Astrocyte (in vitro differentiated cells and primary cell): ENCODE measurements around the gene ATP13A1. TPM values are rescaled to one million over a fixed set of nuclear protein-coding genes. Genes with fewer than 3 reads are reported as not detected.
A peak's percentile ranks its signal among the peaks of the same experiment; 100 is the strongest.

Experiments
- DNase-seq: peaks from one replicate; pipeline ENCODE4 v3.0.0-alpha.2; 2010; ENCODE audit warnings: low read depth
- FAIRE-seq: peaks from 2 replicates; lab custom pipeline; 2011; peaks lifted over from hg19 to GRCh38; lab: Jason Lieb, UNC
- H2AFZ ChIP-seq: 2 replicates; pipeline ENCODE4 v1.6.0; 2012; ENCODE audit warnings: low read depth, low read length, inconsistent platforms
- H3K27ac ChIP-seq: 2 replicates; pipeline ENCODE4 v1.5.1; 2011; ENCODE audit warnings: low read depth, low read length, inconsistent platforms
- H3K27me3 ChIP-seq: 2 replicates; pipeline ENCODE4 v1.6.0; 2011; ENCODE audit warnings: low read length, inconsistent platforms; ENCODE audit not compliant: insufficient read depth
- H3K36me3 ChIP-seq: 2 replicates; pipeline ENCODE4 v1.5.1; 2011; ENCODE audit warnings: low read length, inconsistent platforms; ENCODE audit not compliant: insufficient read depth
- H3K4me1 ChIP-seq: 2 replicates; pipeline ENCODE4 v1.5.1; 2011; ENCODE audit warnings: low read length, inconsistent platforms; ENCODE audit not compliant: insufficient read depth
- H3K4me2 ChIP-seq: 2 replicates; pipeline ENCODE4 v1.6.0; 2012; ENCODE audit warnings: low read length, inconsistent platforms
- H3K4me3 ChIP-seq: 2 replicates; pipeline ENCODE4 v1.5.1; 2011; ENCODE audit warnings: low read depth, mild to moderate bottlenecking, low read length, inconsistent platforms; ENCODE audit not compliant: insufficient read depth
- H3K79me2 ChIP-seq: 2 replicates; pipeline ENCODE4 v1.6.0; 2012; ENCODE audit warnings: mild to moderate bottlenecking, low read length, inconsistent platforms; ENCODE audit not compliant: insufficient read depth
- H3K9ac ChIP-seq: 2 replicates; pipeline ENCODE4 v1.6.0; 2012; ENCODE audit warnings: mild to moderate bottlenecking, low read length, inconsistent platforms
- H3K9me3 ChIP-seq: 2 replicates; pipeline ENCODE4 v1.5.1; 2012; ENCODE audit warnings: low read depth, mild to moderate bottlenecking, low read length, inconsistent platforms; ENCODE audit not compliant: insufficient read depth
- H4K20me1 ChIP-seq: 2 replicates; pipeline ENCODE4 v1.6.0; 2012; ENCODE audit warnings: low read length, inconsistent platforms; ENCODE audit not compliant: insufficient read depth
- H3K27ac Mint-ChIP-seq: one replicate; pipeline ENCODE4 v1.8.0; 2021; ENCODE audit warnings: mild to moderate bottlenecking, mixed read lengths; ENCODE audit not compliant: unreplicated experiment
- H3K27me3 Mint-ChIP-seq: one replicate; pipeline ENCODE4 v1.8.0; 2021; ENCODE audit warnings: low read depth, mixed read lengths; ENCODE audit not compliant: unreplicated experiment
- H3K36me3 Mint-ChIP-seq: one replicate; pipeline ENCODE4 v1.8.0; 2021; ENCODE audit warnings: low read depth, mixed read lengths; ENCODE audit not compliant: unreplicated experiment
- H3K4me1 Mint-ChIP-seq: one replicate; pipeline ENCODE4 v1.8.0; 2021; ENCODE audit warnings: low read depth, mixed read lengths; ENCODE audit not compliant: unreplicated experiment
- H3K4me3 Mint-ChIP-seq: one replicate; pipeline ENCODE4 v1.8.0; 2021; ENCODE audit warnings: mild to moderate bottlenecking, moderate library complexity, mixed read lengths; ENCODE audit not compliant: unreplicated experiment
- H3K9me3 Mint-ChIP-seq: one replicate; pipeline ENCODE4 v1.8.0; 2021; ENCODE audit warnings: mild to moderate bottlenecking, mixed read lengths; ENCODE audit not compliant: unreplicated experiment
- EZH2 ChIP-seq: IDR thresholded peaks from 2 replicates; pipeline ENCODE4 v1.6.1; 2012; ENCODE audit warnings: mild to moderate bottlenecking, low read length, inconsistent platforms; ENCODE audit not compliant: insufficient read depth
- total RNA-seq: library from RNA; stranded (reverse); gene quantifications from 2 replicates; pipeline ENCODE4 v1.2.1, GENCODE V29; 2021
- TF ChIP-seq, protein P1 (sequence below): IDR thresholded peaks from 2 replicates; pipeline ENCODE4 v1.5.1; 2011; ENCODE audit warnings: low read depth, mild to moderate bottlenecking, inconsistent platforms, low read length, moderate library complexity; ENCODE audit not compliant: insufficient read depth

ATP13A1 gene
- total RNA-seq, 1 donor from 2014 or later = 65.2 TPM

DNA sequence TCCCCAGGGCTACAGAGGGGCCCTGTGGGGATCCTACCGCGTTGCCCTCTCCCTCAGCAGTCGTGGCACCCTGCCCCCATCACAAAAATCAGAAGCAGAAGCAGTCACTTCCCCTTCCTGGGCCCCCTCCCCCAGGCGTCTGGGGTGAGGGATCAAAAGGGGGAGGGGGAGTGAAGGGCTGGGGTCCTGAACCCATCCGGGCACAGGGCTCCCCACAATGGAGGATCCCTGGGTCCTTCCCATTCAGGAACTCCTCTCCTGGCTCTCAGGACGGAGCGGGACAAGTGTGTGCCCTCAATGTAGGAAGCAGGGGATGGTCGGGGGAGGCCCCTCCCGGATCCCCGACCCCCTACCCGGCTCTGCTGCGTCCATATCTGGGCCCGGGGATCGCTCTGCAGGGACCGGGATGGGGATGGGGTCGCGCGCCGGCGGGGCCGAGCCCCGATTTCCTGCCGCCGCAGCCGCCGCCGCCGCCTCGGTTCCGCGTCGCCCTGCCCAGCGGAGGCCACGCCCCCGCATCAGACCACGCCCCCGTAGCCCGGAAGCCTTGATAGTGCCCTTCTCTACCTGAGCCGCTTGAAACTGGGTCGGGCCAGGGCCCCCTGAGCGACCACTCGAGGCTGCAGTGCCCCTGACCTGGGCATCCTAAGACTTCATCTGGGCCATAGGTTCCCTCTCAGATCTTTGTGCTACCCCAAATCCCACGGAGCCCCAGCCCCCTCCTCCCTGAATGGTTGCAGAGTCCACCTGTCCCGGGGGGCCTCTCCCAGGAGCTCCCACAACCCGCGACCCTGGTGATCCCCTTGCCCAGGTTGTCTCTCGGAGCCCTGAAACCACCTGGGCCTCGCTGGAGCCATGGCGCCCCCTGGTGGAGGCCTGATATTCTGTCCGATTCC lies 20.1 kb downstream of the ATP13A1 start, which contains the start of gene GMIP:
TSS of gene GMIP (minus strand) at position 500 of the 896 bp plus-strand sequence. CDS start at position 372, 128 bp downstream.
- Histone ChIP-seq H3K27ac (peak within 1 kb of the TSS; percentile 22), H3K4me1 (peaks cover 10% of the 10 kb centered on the region), H2AFZ (peak within 1 kb of the TSS; percentile 90), H3K27me3 (no peaks in the 10 kb centered on the region), H3K9ac (peak within 1 kb of the TSS; percentile 90), H3K36me3 (peaks cover 6% of the 10 kb centered on the region), H3K4me2 (peak within 1 kb of the TSS; percentile 99), H4K20me1 (peaks cover 5% of the 10 kb centered on the region), H3K79me2 (peaks cover 11% of the 10 kb centered on the region), H3K9me3 (no peaks in the 10 kb centered on the region), H3K4me3 (peak within 1 kb of the TSS; percentile 94)
- H3K4me3 Mint-ChIP-seq = peak within 1 kb of the TSS; percentile 95
- no peak for FAIRE-seq
- peak within 1 kb of the TSS; percentile 92 for H3K27ac Mint-ChIP-seq
- peaks cover 9% of the 10 kb centered on the region for H3K36me3 Mint-ChIP-seq
- peaks cover 4% of the 10 kb centered on the region for H3K4me1 Mint-ChIP-seq
- no peaks in the 10 kb centered on the region for H3K9me3 Mint-ChIP-seq
- TF ChIP-seq EZH2 = no peak
- TF ChIP-seq, protein P1, sequence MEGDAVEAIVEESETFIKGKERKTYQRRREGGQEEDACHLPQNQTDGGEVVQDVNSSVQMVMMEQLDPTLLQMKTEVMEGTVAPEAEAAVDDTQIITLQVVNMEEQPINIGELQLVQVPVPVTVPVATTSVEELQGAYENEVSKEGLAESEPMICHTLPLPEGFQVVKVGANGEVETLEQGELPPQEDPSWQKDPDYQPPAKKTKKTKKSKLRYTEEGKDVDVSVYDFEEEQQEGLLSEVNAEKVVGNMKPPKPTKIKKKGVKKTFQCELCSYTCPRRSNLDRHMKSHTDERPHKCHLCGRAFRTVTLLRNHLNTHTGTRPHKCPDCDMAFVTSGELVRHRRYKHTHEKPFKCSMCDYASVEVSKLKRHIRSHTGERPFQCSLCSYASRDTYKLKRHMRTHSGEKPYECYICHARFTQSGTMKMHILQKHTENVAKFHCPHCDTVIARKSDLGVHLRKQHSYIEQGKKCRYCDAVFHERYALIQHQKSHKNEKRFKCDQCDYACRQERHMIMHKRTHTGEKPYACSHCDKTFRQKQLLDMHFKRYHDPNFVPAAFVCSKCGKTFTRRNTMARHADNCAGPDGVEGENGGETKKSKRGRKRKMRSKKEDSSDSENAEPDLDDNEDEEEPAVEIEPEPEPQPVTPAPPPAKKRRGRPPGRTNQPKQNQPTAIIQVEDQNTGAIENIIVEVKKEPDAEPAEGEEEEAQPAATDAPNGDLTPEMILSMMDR = peak; percentile 68
- no peak for DNase-seq
- H3K27me3 Mint-ChIP-seq = no peaks in the 10 kb centered on the region

DNA sequence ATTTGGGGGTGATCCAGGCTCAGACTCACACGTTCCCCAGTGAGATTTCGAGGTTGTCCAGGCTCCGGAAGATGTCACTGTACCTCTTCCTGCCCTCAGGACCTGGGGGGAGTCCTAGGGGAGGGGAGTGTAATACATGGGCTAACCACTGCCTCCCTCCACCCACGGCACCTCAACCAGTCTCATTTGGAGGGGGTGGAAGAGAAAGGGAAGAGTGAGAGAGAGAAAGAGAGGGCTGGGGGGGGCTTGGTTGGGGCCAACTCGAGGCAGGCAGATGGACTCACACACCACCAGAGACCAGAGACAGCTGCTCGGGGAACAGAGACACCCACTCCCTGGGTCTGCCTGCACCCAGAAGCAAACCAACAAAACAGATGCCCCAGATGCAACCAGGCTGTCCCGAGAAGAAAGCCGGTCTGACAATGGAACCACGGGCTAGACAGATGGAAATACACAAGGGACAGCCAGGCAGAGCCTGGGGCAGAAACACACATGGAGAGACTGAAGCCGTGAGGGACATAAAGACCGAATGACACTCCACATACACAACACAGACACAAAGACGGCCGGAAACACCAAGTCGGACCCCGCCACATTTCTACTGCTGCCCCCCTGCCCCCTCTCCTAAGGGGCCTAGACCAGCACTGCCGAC lies 20.8 kb downstream of the ATP13A1 start:
- peaks cover 10% of the 10 kb centered on the region for H3K4me1 ChIP-seq
- H3K9me3 ChIP-seq = no peaks in the 10 kb centered on the region
- peaks cover 10% of the 10 kb centered on the region for H3K36me3 Mint-ChIP-seq
- H3K4me2 ChIP-seq = peak overlapping the region; percentile 99
- H3K27ac Mint-ChIP-seq = peak overlapping the region; percentile 92
- H3K27ac ChIP-seq = peak overlapping the region; percentile 19
- peak overlapping the region; percentile 90 for H2AFZ ChIP-seq
- H3K4me1 Mint-ChIP-seq = peaks cover 4% of the 10 kb centered on the region
- no peaks in the 10 kb centered on the region for H3K27me3 Mint-ChIP-seq
- H3K27me3 ChIP-seq = no peaks in the 10 kb centered on the region
- H3K4me3 ChIP-seq = peak overlapping the region; percentile 94
- H3K9ac ChIP-seq = peak overlapping the region; percentile 90
- FAIRE-seq (no peak), DNase-seq (no peak)
- peaks cover 11% of the 10 kb centered on the region for H3K79me2 ChIP-seq
- peak overlapping the region; percentile 95 for H3K4me3 Mint-ChIP-seq
- TF ChIP-seq, protein P1 = no peak
- TF ChIP-seq EZH2 = no peak
- H4K20me1 ChIP-seq = peaks cover 5% of the 10 kb centered on the region
- peaks cover 4% of the 10 kb centered on the region for H3K36me3 ChIP-seq
- no peaks in the 10 kb centered on the region for H3K9me3 Mint-ChIP-seq
